ENCODE measurements around the gene CCSER1.

The CCSER1 gene

DNA sequence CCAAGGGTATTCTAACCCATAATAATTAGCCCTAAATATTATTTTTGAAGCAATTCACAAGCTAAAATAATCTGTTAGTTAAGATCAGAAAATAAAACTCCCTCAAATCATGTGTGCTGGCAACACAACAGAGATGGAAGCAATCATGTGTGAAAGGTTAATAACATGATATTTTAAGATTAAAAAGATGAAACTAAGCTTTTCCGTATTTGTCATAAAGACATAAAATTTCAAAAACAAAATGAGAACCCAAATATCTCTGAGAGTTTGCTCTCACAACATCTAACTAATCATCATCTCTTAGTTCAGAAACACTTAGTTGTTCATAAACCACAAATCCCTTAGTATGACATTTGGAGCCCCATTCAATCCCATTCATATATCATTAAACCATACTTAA, 749.1 kb downstream of the CCSER1 start:
- no peak overlapping the region for H3K9ac ChIP-seq (ENCODE audit: low read depth, low read length, poor library complexity, severe bottlenecking)
- no peaks in the 10 kb centered on the region for H3F3A ChIP-seq (ENCODE audit: low read depth)
- no peaks in the 10 kb centered on the region for H3K9me3 ChIP-seq (ENCODE audit: insufficient read depth, low read depth, low read length)
- H3K9me2 ChIP-seq (replicated peaks; ENCODE audit: low read depth, low read length): no peaks in the 10 kb centered on the region; the same call in 1 of the 2 replicates
- no peaks in the 10 kb centered on the region for H3K4me1 ChIP-seq (ENCODE audit: insufficient read depth, low read length, poor library complexity, severe bottlenecking)
- H3K27me3 ChIP-seq (ENCODE audit: insufficient read depth, low read length, poor library complexity, severe bottlenecking): no peaks in the 10 kb centered on the region
- TF ChIP-seq EZH2phosphoT487 (IDR thresholded peaks at IDR 0.05; ENCODE audit: borderline replicate concordance): no peak
- TF ChIP-seq, protein P1, sequence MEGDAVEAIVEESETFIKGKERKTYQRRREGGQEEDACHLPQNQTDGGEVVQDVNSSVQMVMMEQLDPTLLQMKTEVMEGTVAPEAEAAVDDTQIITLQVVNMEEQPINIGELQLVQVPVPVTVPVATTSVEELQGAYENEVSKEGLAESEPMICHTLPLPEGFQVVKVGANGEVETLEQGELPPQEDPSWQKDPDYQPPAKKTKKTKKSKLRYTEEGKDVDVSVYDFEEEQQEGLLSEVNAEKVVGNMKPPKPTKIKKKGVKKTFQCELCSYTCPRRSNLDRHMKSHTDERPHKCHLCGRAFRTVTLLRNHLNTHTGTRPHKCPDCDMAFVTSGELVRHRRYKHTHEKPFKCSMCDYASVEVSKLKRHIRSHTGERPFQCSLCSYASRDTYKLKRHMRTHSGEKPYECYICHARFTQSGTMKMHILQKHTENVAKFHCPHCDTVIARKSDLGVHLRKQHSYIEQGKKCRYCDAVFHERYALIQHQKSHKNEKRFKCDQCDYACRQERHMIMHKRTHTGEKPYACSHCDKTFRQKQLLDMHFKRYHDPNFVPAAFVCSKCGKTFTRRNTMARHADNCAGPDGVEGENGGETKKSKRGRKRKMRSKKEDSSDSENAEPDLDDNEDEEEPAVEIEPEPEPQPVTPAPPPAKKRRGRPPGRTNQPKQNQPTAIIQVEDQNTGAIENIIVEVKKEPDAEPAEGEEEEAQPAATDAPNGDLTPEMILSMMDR (conservative IDR thresholded peaks at IDR 0.05; ENCODE audit: low read length): no peak
- H3K4me3 ChIP-seq (ENCODE audit: low read length, poor library complexity, severe bottlenecking): no peak overlapping the region
- no peak overlapping the region for H2AFZ ChIP-seq (ENCODE audit: low read length)
- no peaks in the 10 kb centered on the region for H4K20me1 ChIP-seq (ENCODE audit: insufficient read depth, low read length, poor library complexity, severe bottlenecking)
- no peak overlapping the region for H3K4me2 ChIP-seq (ENCODE audit: low read depth, low read length, poor library complexity, severe bottlenecking)
- H3K79me2 ChIP-seq (ENCODE audit: insufficient read depth, low read length): no peaks in the 10 kb centered on the region
- no peaks in the 10 kb centered on the region for H3K36me3 ChIP-seq (ENCODE audit: insufficient read depth, low read length)

- H3K4me2 ChIP-seq (ENCODE audit: low read depth, low read length, poor library complexity, severe bottlenecking): no peak overlapping the region
- no peak for TF ChIP-seq EZH2phosphoT487 (IDR thresholded peaks at IDR 0.05; ENCODE audit: borderline replicate concordance)
- TF ChIP-seq, protein P1 (conservative IDR thresholded peaks at IDR 0.05; ENCODE audit: low read length): no peak
- H3K79me2 ChIP-seq (ENCODE audit: insufficient read depth, low read length): no peaks in the 10 kb centered on the region
- H2AFZ ChIP-seq (ENCODE audit: low read length): no peak overlapping the region
- H3K9me2 ChIP-seq (replicated peaks; ENCODE audit: low read depth, low read length): no peaks in the 10 kb centered on the region
- H3F3A ChIP-seq (ENCODE audit: low read depth): no peaks in the 10 kb centered on the region
- H3K4me1 ChIP-seq (ENCODE audit: insufficient read depth, low read length, poor library complexity, severe bottlenecking): no peaks in the 10 kb centered on the region
- no peaks in the 10 kb centered on the region for H3K27me3 ChIP-seq (ENCODE audit: insufficient read depth, low read length, poor library complexity, severe bottlenecking)
- no peaks in the 10 kb centered on the region for H3K9me3 ChIP-seq (ENCODE audit: insufficient read depth, low read depth, low read length)
- H3K4me3 ChIP-seq (ENCODE audit: low read length, poor library complexity, severe bottlenecking): no peak overlapping the region
- no peaks in the 10 kb centered on the region for H4K20me1 ChIP-seq (ENCODE audit: insufficient read depth, low read length, poor library complexity, severe bottlenecking)
- H3K36me3 ChIP-seq (ENCODE audit: insufficient read depth, low read length): no peaks in the 10 kb centered on the region
- no peak overlapping the region for H3K9ac ChIP-seq (ENCODE audit: low read depth, low read length, poor library complexity, severe bottlenecking)
Measured at GRCh38 chr4:90883519-90883918, 756.3 kb downstream of the CCSER1 start.

DNA sequence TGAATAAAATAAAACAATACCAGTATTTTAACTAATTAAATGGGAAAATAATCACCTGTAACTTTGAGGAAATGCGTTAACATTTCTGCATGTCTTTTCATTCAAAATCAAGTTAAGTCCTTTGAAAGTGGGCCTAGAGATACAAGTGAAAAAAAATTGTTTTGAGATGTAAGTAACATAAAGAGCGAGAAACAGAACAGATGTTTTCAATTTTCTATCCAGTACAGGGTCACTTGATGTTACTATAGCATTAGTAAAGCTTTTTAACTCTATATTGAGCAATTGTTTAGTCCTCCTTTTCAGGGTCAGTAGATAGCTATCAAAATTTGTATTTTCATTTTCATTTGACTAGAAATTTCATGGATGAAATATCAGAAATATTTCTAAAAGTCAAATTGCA, 761.4 kb downstream of the CCSER1 start:
- no peak overlapping the region for H2AFZ ChIP-seq (ENCODE audit: low read length)
- no peak overlapping the region for H3K4me2 ChIP-seq (ENCODE audit: low read depth, low read length, poor library complexity, severe bottlenecking)
- no peaks in the 10 kb centered on the region for H3K4me1 ChIP-seq (ENCODE audit: insufficient read depth, low read length, poor library complexity, severe bottlenecking)
- H3K27me3 ChIP-seq (ENCODE audit: insufficient read depth, low read length, poor library complexity, severe bottlenecking): no peaks in the 10 kb centered on the region
- no peaks in the 10 kb centered on the region for H3K36me3 ChIP-seq (ENCODE audit: insufficient read depth, low read length)
- H3K79me2 ChIP-seq (ENCODE audit: insufficient read depth, low read length): no peaks in the 10 kb centered on the region
- H3K9me3 ChIP-seq (ENCODE audit: insufficient read depth, low read depth, low read length): no peaks in the 10 kb centered on the region
- TF ChIP-seq EZH2phosphoT487 (IDR thresholded peaks at IDR 0.05; ENCODE audit: borderline replicate concordance): no peak
- TF ChIP-seq, protein P1 (conservative IDR thresholded peaks at IDR 0.05; ENCODE audit: low read length): no peak
- H3F3A ChIP-seq (ENCODE audit: low read depth): no peaks in the 10 kb centered on the region
- no peak overlapping the region for H3K9ac ChIP-seq (ENCODE audit: low read depth, low read length, poor library complexity, severe bottlenecking)
- no peaks in the 10 kb centered on the region for H3K9me2 ChIP-seq (replicated peaks; ENCODE audit: low read depth, low read length)
- H4K20me1 ChIP-seq (ENCODE audit: insufficient read depth, low read length, poor library complexity, severe bottlenecking): no peaks in the 10 kb centered on the region
- H3K4me3 ChIP-seq (ENCODE audit: low read length, poor library complexity, severe bottlenecking): no peak overlapping the region

Measured in Loucy (cell line).